GM21360 (cell line): ENCODE data around the gene DTNB.
"Not testable (repeated sequence)": the region's sequence is repeated elsewhere in the genome, so short reads cannot be mapped to it uniquely, and the experiment has no call there.

Experiments used
- ATAC-seq: cut with Tn5 transposase; IDR thresholded peaks from one replicate; pipeline ENCODE4 v1.9.1; 2021; ENCODE audit warnings: mild to moderate bottlenecking, moderate library complexity; ENCODE audit not compliant: unreplicated experiment

The DTNB gene

DNA sequence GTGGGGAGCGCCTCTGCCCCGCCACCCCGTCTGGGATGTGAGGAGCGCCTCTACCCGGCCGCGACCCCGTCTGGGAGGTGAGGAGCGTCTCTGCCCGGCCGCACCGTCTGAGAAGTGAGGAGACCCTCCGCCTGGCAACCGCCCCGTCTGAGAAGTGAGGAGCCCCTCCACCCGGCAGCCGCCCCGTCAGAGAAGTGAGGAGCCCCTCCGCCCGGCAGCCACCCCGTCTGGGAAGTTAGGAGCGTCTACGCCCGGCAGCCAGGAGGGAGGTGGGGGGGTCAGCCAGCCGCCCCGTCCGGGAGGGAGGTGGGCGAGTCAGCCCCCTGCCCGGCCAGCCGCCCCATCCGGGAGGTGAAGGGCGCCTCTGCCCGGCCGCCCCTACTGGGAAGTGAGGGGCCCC is 39.6 kb downstream of the DTNB start:
- ATAC-seq = not testable (repeated sequence)

DNA sequence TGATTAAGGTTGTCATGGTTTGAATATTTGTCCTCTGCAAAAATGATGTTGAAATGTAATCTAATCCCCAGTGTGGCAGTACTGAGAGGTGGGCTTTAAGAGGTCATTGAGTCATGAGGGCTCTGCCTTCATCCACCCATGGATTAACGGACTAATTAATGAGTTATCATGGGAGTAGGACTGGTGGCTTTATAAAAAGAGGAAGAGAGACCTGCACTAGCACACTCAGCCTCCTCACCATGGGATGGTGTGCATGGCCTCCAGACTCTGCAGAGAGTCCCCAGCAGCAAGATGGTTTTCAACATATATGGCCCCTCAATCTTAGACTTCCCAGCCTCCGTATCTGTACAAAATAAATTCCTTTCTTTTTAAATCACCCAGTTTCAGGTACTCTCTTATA is 41.0 kb downstream of the DTNB start:
- ATAC-seq = no peak

DNA sequence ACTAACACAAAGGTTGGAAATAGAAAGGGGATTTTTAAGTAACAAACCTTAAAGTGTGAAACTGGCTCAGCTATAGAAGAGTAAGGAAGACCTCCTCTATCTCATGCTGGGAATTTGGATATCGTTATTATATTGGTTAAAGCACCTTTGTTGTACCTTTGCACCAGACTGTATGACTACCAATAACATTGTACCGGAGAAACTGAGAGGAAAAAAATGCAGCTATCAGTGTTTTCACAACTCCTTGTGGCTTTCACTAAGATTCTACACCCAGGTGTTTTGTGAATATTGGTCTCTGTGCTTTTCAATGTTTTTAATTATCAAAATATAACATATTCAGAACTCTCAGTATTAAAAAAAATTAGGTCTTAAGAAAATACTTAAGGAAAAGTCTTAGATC is 48.7 kb downstream of the DTNB start:
- ATAC-seq = no peak

DNA sequence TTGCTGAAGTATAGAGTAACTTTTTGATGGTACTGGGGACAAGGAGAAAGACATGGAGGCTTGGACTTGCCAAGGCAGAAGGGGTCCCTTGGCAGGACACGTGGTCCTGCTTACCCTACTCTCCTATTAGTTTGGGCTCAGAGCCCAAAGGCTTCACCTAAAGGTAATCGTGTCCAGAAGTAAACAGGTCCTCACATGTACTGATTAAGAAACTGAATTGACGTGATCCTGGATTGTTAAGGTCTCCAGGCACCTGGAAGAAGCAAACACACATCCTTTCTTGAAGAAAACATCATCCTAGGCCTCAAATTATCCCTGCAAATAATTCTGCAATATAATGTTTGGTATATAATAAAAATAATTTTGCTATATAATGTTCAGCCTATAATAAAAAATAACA is 50.0 kb downstream of the DTNB start:
- no peak for ATAC-seq

DNA sequence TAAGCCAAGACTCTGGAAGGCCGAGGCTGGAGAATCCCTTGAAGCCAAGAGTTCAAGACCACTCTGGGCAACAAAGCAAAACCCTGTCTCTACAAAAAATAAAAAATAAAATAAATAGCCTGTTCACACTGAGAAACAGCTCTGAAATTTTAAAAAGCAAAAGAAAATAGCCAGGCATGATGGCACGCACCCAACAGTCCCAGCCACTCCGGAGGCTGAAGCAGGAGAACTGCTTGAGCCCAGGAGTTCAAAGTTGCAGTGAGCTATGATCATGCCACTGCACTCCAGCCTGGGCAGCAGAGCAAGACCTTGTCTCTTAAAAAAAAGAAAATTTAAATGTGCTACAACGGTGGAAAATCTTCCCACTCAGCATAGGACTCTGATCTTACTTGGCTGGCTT is 52.7 kb downstream of the DTNB start:
- ATAC-seq = no peak

- no peak for ATAC-seq
Measured at GRCh38 chr2:25620077-25620476, 53.3 kb downstream of the DTNB start.

DNA sequence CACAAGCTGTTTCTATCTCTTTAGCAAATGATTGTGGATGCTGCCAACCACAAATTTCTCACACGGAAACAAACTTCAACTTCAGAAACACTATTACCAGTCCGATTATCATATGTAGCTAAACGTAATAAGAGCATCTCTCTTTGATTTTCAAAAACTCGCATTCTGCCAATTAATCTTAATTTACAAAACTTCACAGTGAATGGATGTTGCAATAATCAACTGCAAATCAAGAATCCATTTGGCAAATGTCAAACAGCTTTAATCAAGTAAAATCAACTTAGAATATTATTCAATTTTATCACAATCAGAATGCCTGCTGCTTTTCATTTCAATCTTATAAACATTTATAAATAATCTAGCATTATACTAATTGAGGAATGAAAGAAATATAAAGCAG is 54.2 kb downstream of the DTNB start:
- no peak for ATAC-seq

GRCh38 chr2:25618676-25619075 is 54.7 kb downstream of the DTNB start:
- ATAC-seq = no peak

- ATAC-seq = no peak
Measured at GRCh38 chr2:25617948-25618646, 55.3 kb downstream of the DTNB start.

- no peak for ATAC-seq
Measured at GRCh38 chr2:25615920-25616319, 57.5 kb downstream of the DTNB start.

DNA sequence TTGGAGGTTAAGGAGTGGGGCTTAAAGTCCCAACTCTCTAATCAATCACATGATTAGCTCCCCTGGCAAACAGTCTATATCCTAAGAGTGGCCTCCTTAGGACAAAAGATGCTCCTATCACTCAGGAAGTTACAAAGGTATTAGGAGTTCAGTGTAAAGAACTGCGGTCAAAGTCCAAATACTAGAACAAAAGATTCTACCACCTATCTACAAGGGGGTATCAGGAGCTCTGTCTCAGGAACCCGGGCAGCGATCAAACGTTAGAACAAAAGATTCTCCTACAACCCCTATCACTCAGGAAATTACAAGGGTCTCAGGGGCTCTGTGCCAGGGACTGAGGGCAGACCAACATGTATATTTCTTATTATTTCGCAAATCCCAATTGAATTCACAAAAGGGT is 58.0 kb downstream of the DTNB start:
- ATAC-seq = no peak

GRCh38 chr2:25614711-25615110 is 58.7 kb downstream of the DTNB start:
- ATAC-seq = no peak

DNA sequence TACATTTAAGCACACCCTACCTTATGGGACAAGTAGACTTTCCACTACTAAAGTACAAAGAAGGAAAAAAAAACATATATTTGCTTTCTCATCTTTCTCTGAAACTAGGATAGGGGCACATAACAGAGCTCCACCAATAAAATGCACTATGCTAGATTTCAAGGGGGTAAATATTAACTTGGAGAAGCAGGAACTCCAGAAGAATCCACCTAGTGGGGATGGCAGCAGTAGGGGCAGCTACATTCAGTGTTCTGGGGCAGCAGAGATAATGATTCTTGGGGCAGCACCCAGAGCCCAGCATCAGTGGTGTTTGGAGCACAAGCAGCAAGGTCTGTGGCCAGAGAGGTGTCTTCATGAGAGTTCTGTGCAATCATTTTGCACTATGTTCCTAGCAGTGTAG is 64.7 kb downstream of the DTNB start:
- no peak for ATAC-seq

GRCh38 chr2:25606892-25607291 is 66.5 kb downstream of the DTNB start:
- no peak for ATAC-seq

- no peak for ATAC-seq
Measured at GRCh38 chr2:25602333-25602723, 71.0 kb downstream of the DTNB start.

- not testable (repeated sequence) for ATAC-seq
Measured at GRCh38 chr2:25601711-25602332, 71.6 kb downstream of the DTNB start.

DNA sequence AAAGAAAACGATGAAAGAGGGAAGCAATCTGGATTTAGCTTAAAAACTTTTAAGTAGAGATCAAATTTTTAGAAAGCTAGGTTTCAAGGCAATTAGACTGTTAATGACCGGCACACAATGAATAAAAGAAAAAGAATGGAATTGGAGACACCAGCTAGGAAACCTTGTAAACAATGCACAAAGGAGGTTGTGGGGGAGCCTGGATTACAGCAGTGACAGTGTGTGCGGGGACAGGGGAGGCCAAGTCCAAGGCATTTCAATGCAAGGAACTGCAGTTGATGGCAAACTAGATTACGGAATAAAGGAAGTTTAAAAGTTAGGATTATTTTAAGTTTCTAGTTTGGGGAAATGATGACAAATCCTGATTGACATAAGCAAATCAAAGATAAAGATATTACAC is 74.5 kb downstream of the DTNB start:
- ATAC-seq = no peak

DNA sequence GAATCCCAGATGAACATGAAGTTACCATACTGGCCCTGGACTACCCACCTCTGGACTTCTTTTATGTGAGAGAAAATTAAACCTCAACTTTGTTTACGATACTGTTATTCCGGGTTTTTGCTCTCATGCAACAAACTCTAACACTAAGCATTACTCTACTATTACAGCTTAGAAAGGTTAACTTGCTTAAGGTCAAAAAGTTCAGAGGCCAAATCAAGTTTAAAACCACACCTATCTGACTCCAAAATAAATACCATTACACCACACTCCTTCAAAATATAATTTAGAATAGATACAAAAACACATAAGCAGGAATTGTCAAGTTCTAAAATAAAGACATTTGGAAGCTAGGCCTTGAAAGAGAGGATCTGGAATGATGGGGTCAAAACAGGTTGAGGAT is 75.0 kb downstream of the DTNB start:
- ATAC-seq = no peak

DNA sequence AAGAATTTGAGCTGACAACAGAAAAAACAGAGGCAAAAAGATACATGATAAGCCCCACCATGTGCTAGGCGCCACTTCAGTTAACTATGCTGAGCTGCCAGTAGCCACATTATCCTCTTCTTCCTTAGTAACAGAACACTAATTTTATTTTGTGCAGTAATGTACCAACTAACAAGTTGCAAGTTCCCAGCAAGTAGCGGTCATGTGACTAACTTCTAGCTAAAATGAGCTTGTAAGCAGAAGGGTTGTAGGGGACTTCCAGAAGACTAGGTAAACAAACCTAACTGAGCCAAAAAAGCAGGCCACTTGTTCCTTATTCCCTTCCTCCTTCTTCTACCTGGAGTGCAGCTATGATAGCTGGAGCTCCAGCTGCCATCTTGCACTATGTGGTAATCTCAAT is 75.5 kb downstream of the DTNB start:
- no peak for ATAC-seq

GRCh38 chr2:25596516-25597244 is 76.7 kb downstream of the DTNB start:
- no peak for ATAC-seq

DNA sequence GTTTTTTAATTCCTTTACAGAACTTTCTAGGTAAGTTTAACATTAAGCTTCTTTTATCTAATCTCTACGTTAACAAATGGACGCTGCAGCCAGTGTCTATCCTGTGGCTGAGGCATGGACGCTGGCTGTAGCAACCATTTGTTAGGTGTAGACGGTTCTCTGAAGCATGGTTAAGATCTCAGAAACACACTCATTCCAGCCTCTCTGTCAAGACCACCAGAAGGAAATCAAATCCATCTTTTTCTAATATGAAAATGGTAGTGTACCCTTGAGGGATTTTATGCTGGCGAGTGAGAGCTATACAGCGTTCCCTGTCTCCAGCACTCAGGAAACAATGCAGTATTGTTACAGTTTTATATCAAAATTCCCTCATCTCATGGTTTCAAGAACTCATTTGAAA is 78.0 kb downstream of the DTNB start:
- no peak for ATAC-seq

- ATAC-seq = no peak
Measured at GRCh38 chr2:25594991-25595390, 78.4 kb downstream of the DTNB start.
